GM12878 (cell line): ENCODE results near the gene SYT14.

Experiments used
- CHD2 ChIP-seq: IDR thresholded peaks from 2 replicates; pipeline ENCODE4 v1.6.1; 2011; ENCODE audit warnings: low read depth, low read length, improper control_type of control experiment, borderline replicate concordance
- ZNF274 ChIP-seq: IDR thresholded peaks from one replicate; pipeline ENCODE4 v1.8.0; 2011; ENCODE audit not compliant: insufficient read length, insufficient read depth

DNA sequence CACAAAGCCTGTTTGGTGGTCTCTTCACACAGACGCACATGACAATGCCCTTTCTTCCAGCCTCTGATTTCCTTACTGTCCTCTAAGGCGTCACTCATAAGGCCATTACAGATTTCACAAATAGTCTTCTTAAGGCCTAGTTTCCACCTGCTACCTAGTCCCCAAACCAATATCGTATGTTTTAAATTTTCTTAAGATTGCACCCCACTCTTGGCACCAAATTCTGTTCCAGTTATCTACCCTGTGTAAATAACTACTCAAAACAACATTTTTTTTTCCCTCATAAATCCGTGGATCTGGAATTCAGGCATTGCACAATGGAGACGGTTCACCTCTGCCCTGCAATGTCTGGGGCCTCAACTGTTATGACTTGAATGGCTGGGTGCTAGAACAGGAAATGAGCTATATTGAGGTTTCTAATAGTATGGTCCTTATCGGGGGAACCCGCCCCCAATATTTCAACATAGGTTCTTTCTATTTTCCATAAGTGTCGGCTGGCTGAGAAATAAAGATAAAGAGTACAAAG lies 257.7 kb downstream of the SYT14 start:
- TF ChIP-seq ZNF274, result no peak
- no peak for TF ChIP-seq CHD2
